ENCODE results near the gene TRHDE. TPM values are rescaled to one million over a fixed set of nuclear protein-coding genes. Genes with fewer than 3 reads are reported as not detected.
"Not testable (repeated sequence)": the region's sequence is repeated elsewhere in the genome, so short reads cannot be mapped to it uniquely, and the experiment has no call there.

Gene TRHDE
- total RNA-seq, 3 donors from 2014 or later: 0.98 to 43.2 (median 2.2) TPM

DNA sequence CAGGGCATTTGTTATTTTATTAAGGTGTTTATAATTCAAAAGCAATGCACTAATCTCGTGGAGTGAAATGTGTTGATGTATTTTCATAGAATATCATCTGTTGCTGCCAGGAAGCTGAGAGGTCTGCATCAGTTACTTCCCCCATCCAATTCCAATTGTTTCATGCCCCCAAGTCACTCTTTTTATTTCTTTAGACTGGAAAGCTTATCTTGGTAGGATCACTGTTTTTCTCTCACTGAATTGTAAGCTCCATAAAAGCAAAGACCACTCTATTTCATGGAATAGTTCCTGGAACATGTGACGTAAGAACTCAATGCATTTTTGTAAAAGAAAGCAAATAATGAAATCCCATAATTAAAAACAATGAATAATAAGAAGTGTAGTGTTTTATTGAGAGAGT is 420.2 kb downstream of the TRHDE start:
- TF ChIP-seq POLR2A (IDR thresholded peaks at IDR 0.05) (no peak), POLR2AphosphoS5 (IDR thresholded peaks at IDR 0.05) (no peak)
- TF ChIP-seq, protein P1, sequence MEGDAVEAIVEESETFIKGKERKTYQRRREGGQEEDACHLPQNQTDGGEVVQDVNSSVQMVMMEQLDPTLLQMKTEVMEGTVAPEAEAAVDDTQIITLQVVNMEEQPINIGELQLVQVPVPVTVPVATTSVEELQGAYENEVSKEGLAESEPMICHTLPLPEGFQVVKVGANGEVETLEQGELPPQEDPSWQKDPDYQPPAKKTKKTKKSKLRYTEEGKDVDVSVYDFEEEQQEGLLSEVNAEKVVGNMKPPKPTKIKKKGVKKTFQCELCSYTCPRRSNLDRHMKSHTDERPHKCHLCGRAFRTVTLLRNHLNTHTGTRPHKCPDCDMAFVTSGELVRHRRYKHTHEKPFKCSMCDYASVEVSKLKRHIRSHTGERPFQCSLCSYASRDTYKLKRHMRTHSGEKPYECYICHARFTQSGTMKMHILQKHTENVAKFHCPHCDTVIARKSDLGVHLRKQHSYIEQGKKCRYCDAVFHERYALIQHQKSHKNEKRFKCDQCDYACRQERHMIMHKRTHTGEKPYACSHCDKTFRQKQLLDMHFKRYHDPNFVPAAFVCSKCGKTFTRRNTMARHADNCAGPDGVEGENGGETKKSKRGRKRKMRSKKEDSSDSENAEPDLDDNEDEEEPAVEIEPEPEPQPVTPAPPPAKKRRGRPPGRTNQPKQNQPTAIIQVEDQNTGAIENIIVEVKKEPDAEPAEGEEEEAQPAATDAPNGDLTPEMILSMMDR (IDR thresholded peaks at IDR 0.05): no peak
- no peaks in the 10 kb centered on the region for H3K36me3 ChIP-seq
- H3K4me3 ChIP-seq: no peak overlapping the region
- H3K9me3 ChIP-seq: no peaks in the 10 kb centered on the region
- intact Hi-C loops (cut with DNase I; ENCODE audit: low total_unique reads): loop anchor here (5.0 kb wide), 1 partner anchor 1175 kb away; no protein-coding TSS in a partner anchor
- DNase-seq (ENCODE audit: low spot score in 2 of 2): no peak
- H3K4me1 ChIP-seq: no peaks in the 10 kb centered on the region
- H3K27me3 ChIP-seq: no peaks in the 10 kb centered on the region
- no peak overlapping the region for H3K27ac ChIP-seq

DNA sequence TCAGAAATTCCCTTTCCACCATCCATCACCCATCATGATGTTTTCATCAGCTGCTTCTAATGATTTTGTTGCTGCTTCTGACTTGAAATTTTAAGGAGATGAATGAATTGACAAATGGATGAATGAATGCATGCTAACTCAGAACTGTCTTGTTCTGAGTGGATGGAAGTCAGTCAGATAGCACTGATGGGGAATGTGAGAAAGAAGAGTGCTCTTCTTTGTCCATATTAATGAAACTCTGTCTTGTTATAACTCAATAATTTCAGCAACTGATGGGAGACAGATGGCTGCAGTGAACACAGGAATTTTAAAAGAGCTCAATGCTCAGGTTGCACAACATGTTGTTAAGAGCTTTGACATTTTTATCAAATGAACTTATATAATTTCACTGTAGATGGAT is 422.0 kb downstream of the TRHDE start:
- TF ChIP-seq POLR2A (IDR thresholded peaks at IDR 0.05) (no peak), POLR2AphosphoS5 (IDR thresholded peaks at IDR 0.05) (no peak)
- TF ChIP-seq, protein P1 (IDR thresholded peaks at IDR 0.05): no peak
- DNase-seq (ENCODE audit: low spot score in 2 of 2): no peak

DNA sequence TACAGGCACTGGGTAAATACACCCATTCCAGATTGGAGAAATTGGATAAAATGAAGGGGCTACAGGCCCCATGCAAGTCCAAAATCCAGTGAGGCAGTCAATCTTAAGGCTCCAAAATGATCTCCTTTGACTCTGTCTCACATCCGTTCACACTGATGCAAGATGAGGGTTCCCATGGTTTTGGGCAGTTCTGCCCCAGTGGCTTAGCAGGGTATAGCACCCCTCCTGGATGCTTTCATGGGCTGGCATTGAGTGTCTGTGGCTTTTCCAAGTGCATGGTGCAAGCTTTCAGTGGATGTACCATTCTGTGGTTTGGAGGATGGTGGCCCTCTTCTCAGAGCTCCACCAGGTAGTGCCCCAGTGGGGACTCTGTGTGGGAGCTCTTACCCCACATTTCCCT is 427.2 kb downstream of the TRHDE start:
- no peak for DNase-seq (ENCODE audit: low spot score in 2 of 2)
- H3K4me3 ChIP-seq: no peak overlapping the region
- H3K27ac ChIP-seq: no peak overlapping the region
- H3K4me1 ChIP-seq: no peaks in the 10 kb centered on the region
- H3K36me3 ChIP-seq: no peaks in the 10 kb centered on the region
- intact Hi-C loops (cut with DNase I; ENCODE audit: low total_unique reads): no loop called here
- TF ChIP-seq POLR2A (IDR thresholded peaks at IDR 0.05): no peak
- TF ChIP-seq, protein P1 (IDR thresholded peaks at IDR 0.05): no peak
- TF ChIP-seq POLR2AphosphoS5 (IDR thresholded peaks at IDR 0.05): no peak
- H3K9me3 ChIP-seq: peaks cover 8 to 17% of the 10 kb centered on the region in 2 donors
- H3K27me3 ChIP-seq: no peaks in the 10 kb centered on the region

More for the DNA sequence above, 422.0 kb downstream of the TRHDE start:
- no peaks in the 10 kb centered on the region for H3K36me3 ChIP-seq
- peaks cover 0 to under 1% of the 10 kb centered on the region in 2 donors for H3K9me3 ChIP-seq
- intact Hi-C loops (cut with DNase I; ENCODE audit: low total_unique reads): loop anchor here (5.0 kb wide), 1 partner anchor 1173 kb away; no protein-coding TSS in a partner anchor
- H3K4me1 ChIP-seq: no peaks in the 10 kb centered on the region
- no peak overlapping the region for H3K4me3 ChIP-seq
- no peak overlapping the region for H3K27ac ChIP-seq
- no peaks in the 10 kb centered on the region for H3K27me3 ChIP-seq

DNA sequence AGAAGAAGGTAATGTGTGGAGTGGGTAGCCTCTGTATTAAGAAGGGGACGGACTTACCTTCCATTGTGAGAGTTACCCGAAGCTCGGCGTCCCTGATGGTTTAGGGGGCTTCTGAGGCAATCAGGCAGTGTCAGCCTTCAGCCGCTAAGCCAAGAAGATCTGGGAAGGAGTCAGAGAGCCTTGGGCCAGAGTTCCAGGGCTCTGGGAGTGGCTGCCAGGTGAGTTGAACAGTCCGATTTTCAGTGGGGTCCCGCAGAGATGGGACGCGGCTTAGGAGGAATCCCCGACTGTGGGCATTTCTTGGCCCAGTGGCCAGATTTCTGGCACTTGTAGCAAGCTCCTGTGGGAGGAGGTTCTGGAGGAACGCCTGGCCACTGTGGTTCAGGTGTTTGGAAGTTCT is 439.9 kb downstream of the TRHDE start:
- H3K27me3 ChIP-seq; H3K27ac ChIP-seq; H3K4me1 ChIP-seq; H3K4me3 ChIP-seq; DNase-seq (ENCODE audit: low spot score in 2 of 2); intact Hi-C loops (cut with DNase I; ENCODE audit: low total_unique reads); H3K36me3 ChIP-seq; H3K9me3 ChIP-seq: not testable (repeated sequence)

DNA sequence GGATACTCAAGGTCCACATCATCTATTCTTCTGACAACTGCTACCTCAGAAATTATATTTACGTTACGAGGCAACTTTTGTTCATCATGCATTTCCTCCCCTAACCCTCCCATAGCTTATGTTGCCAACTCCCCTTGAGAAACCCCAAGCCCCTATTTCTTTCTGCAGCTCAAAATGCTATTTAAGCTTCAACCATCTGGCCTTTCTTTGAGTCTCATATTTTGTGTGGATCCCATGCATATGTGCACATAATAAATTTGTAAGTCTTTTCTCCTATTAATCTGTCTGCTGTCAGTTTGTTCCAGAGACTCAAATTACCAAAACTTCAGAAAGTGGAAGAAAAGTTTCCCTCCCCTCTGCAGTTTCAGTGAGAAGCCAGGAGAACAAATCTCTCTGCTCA is 444.1 kb downstream of the TRHDE start:
- no peak overlapping the region for H3K4me3 ChIP-seq
- TF ChIP-seq, protein P1 (IDR thresholded peaks at IDR 0.05): no peak
- TF ChIP-seq POLR2AphosphoS5 (IDR thresholded peaks at IDR 0.05): no peak
- no peak for TF ChIP-seq POLR2A (IDR thresholded peaks at IDR 0.05)
- H3K9me3 ChIP-seq: no peaks in the 10 kb centered on the region
- H3K36me3 ChIP-seq: no peaks in the 10 kb centered on the region
- intact Hi-C loops (cut with DNase I; ENCODE audit: low total_unique reads): no loop called here
- no peaks in the 10 kb centered on the region for H3K4me1 ChIP-seq
- H3K27ac ChIP-seq: no peak overlapping the region
- H3K27me3 ChIP-seq: no peaks in the 10 kb centered on the region
- no peak for DNase-seq (ENCODE audit: low spot score in 2 of 2)

DNA sequence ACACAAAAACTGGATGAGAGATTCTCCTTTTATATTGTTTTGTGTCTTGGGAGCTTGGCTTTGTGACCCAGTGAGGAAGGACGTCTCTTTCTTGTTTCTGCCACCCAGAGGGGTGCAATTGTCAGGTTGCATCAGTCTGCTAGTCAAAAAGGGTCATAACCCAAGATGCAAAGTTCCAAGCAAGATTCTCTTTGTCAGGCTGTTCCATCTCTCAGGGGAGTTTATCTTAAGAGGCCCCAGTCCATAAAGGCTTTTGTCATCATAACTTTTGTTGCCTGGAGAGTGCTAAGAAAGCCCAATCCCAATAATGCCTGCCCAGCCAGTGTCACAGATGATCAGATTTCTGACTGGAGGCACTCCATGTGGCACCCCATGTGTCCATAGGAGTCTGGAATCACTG is 444.9 kb downstream of the TRHDE start:
- Histone ChIP-seq H3K27ac (no peak overlapping the region), H3K9me3 (no peaks in the 10 kb centered on the region), H3K36me3 (no peaks in the 10 kb centered on the region), H3K4me3 (no peak overlapping the region), H3K27me3 (no peaks in the 10 kb centered on the region), H3K4me1 (no peaks in the 10 kb centered on the region)
- no peak for DNase-seq (ENCODE audit: low spot score in 2 of 2)
- TF ChIP-seq POLR2A (IDR thresholded peaks at IDR 0.05) (no peak), POLR2AphosphoS5 (IDR thresholded peaks at IDR 0.05) (no peak)
- TF ChIP-seq, protein P1 (IDR thresholded peaks at IDR 0.05): no peak
- intact Hi-C loops (cut with DNase I; ENCODE audit: low total_unique reads): no loop called here

All from breast epithelium (tissue), 4 donors.